Keratinocyte (primary cell): ENCODE data around the gene ADCY7. TPM values are rescaled to one million over a fixed set of nuclear protein-coding genes. Genes with fewer than 3 reads are reported as not detected.

Experiments
- DNase-seq: peaks from one replicate; pipeline ENCODE4 v3.0.0-alpha.2; 2011; ENCODE audit warnings: low read depth, missing footprints, low spot score
- FAIRE-seq: peaks from 2 replicates; lab custom pipeline; 2011; peaks lifted over from hg19 to GRCh38; lab: Jason Lieb, UNC
- H2AFZ ChIP-seq: 2 replicates; pipeline ENCODE4 v1.6.0; 2012; ENCODE audit warnings: low read length, control low read depth, inconsistent platforms; ENCODE audit not compliant: control insufficient read depth
- H3K27ac ChIP-seq: 2 replicates; pipeline ENCODE4 v1.5.1; 2011; ENCODE audit warnings: low read length; ENCODE audit not compliant: control insufficient read depth, insufficient read depth
- H3K27me3 ChIP-seq: 3 replicates; pipeline ENCODE4 v1.6.0; 2011; ENCODE audit warnings: low read length; ENCODE audit not compliant: control insufficient read depth, insufficient read depth; ENCODE audit errors: extremely low read depth
- H3K36me3 ChIP-seq, 2 experiments: 2 replicates in 1 of 2; 3 replicates in 1 of 2; pipeline ENCODE4 v1.5.1; 2011; ENCODE audit warnings: low read length in 2 of 2, mild to moderate bottlenecking in 1 of 2; ENCODE audit not compliant: control insufficient read depth in 2 of 2, insufficient read depth in 2 of 2; ENCODE audit errors: extremely low read depth in 1 of 2
- H3K4me1 ChIP-seq: 3 replicates; pipeline ENCODE4 v1.5.1; 2011; ENCODE audit warnings: low read length; ENCODE audit not compliant: control insufficient read depth, insufficient read depth; ENCODE audit errors: extremely low read depth
- H3K4me2 ChIP-seq: 3 replicates; pipeline ENCODE4 v1.6.0; 2011; ENCODE audit warnings: low read depth, low read length; ENCODE audit not compliant: control insufficient read depth, insufficient read depth; ENCODE audit errors: extremely low read depth
- H3K4me3 ChIP-seq, 3 experiments: fragments of 200-600 bp in 1 of 3; sonication (generic) in 1 of 3; 2 replicates in 2 of 3; 3 replicates in 1 of 3; pipeline ENCODE4 v1.5.1; 2011 to 2016; ENCODE audit warnings: low read length in 3 of 3, mild to moderate bottlenecking in 3 of 3, control low read depth in 2 of 3, inconsistent platforms in 1 of 3, low read depth in 1 of 3, mixed read lengths in 1 of 3, mixed run types in 1 of 3, moderate library complexity in 1 of 3; ENCODE audit not compliant: control insufficient read depth in 2 of 3, insufficient read depth in 2 of 3; ENCODE audit errors: extremely low read depth in 1 of 3
- H3K79me2 ChIP-seq: 2 replicates; pipeline ENCODE4 v1.6.0; 2012; ENCODE audit warnings: low read length; ENCODE audit not compliant: control insufficient read depth, insufficient read depth
- H3K9ac ChIP-seq: 3 replicates; pipeline ENCODE4 v1.6.0; 2011; ENCODE audit warnings: low read length; ENCODE audit not compliant: control insufficient read depth, insufficient read depth; ENCODE audit errors: extremely low read depth
- H3K9me1 ChIP-seq: 3 replicates; pipeline ENCODE4 v1.6.0; 2011; ENCODE audit warnings: low read length; ENCODE audit not compliant: control insufficient read depth, insufficient read depth; ENCODE audit errors: extremely low read depth
- H3K9me3 ChIP-seq: 2 replicates; pipeline ENCODE4 v1.5.1; 2012; ENCODE audit warnings: low read depth, low read length; ENCODE audit not compliant: control insufficient read depth
- H4K20me1 ChIP-seq: 3 replicates; pipeline ENCODE4 v1.6.0; 2011; ENCODE audit warnings: low read length; ENCODE audit not compliant: control insufficient read depth, insufficient read depth; ENCODE audit errors: extremely low read depth
- EZH2 ChIP-seq: IDR thresholded peaks from one replicate; pipeline ENCODE4 v1.6.1; 2012; ENCODE audit warnings: inconsistent platforms, mild to moderate bottlenecking, low read length, moderate library complexity
- dilution Hi-C: fragments of 300-500 bp; cut with MboI; formaldehyde crosslinking; loops from one replicate; pipeline ENCODE4 v1.7.0; 2020; ENCODE audit warnings: low sequenced_read_pairs; ENCODE audit not compliant: extremely low pct_ligation_motif_present
- polyA plus RNA-seq, 5 experiments: library from polyadenylated mRNA; depleted of rRNA in 3 of 5; stranded (reverse) in 3 of 5; stranded (forward) in 1 of 5; unstranded in 1 of 5; fragments of >200 nt; gene quantifications; 1 replicate in 1 of 5; 2 replicates in 3 of 5; 3 replicates in 1 of 5; pipeline versions ENCODE4 v1.2.1 to v1.2.3, GENCODE V29; 2011 to 2012; ENCODE audit warnings: missing spikeins in 2 of 5, low read depth in 1 of 5, low replicate concordance in 1 of 5
- TF ChIP-seq, protein P1 (sequence below), 3 experiments: IDR thresholded peaks in 1 of 3; conservative IDR thresholded peaks in 1 of 3; optimal IDR thresholded peaks in 1 of 3; 2 replicates in 2 of 3; 3 replicates in 1 of 3; pipeline versions ENCODE3 to v1.5.1; 2011; ENCODE audit warnings: low read length in 3 of 3, mild to moderate bottlenecking in 3 of 3, moderate library complexity in 2 of 3, control low read depth in 1 of 3, inconsistent platforms in 1 of 3; ENCODE audit not compliant: insufficient read depth in 2 of 3; ENCODE audit errors: extremely low read depth in 1 of 3

Gene ADCY7
- polyA plus RNA-seq, 1 donor (not counting 4 experiments of a cell fraction or from before 2014, with no cell fraction given): 5.1 TPM

DNA sequence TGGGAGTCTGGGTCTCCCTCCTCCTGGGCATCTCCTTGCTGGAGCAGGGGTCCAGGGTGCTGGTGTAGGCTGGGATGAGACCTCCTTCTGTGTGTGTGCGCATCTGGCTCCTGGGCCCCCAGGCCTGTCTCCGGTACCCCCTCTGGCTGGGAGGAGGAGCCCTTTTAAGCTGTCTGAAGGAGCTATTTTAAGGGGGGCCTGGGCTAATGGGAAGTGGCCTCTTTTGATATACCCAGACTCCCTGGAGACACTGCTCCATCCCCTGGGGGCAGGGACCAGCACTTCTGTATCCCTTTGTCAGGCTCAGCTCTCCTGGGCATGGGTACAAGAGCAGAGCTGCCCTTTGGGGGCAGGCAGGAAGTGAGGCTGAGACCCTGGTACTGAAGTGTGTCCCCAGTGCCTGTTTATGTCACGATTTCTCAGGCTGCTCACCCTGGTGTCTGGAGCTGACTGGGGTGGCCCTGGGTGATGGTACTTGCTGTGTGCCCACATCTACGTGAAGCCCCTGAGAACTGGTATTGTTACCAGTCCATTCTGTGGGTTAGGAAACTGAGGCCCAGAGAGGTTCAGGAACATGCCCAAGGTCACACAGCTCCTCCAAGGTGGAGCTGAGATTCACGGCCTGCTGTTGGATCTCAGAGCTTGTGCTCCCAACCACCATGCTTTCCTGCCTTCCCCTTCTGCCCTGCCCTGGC lies 6.5 kb downstream of the ADCY7 start:
- H3K27ac ChIP-seq: no peak overlapping the region
- dilution Hi-C loops: no loop called here
- H3K4me1 ChIP-seq: no peaks in the 10 kb centered on the region
- TF ChIP-seq, protein P1, sequence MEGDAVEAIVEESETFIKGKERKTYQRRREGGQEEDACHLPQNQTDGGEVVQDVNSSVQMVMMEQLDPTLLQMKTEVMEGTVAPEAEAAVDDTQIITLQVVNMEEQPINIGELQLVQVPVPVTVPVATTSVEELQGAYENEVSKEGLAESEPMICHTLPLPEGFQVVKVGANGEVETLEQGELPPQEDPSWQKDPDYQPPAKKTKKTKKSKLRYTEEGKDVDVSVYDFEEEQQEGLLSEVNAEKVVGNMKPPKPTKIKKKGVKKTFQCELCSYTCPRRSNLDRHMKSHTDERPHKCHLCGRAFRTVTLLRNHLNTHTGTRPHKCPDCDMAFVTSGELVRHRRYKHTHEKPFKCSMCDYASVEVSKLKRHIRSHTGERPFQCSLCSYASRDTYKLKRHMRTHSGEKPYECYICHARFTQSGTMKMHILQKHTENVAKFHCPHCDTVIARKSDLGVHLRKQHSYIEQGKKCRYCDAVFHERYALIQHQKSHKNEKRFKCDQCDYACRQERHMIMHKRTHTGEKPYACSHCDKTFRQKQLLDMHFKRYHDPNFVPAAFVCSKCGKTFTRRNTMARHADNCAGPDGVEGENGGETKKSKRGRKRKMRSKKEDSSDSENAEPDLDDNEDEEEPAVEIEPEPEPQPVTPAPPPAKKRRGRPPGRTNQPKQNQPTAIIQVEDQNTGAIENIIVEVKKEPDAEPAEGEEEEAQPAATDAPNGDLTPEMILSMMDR (optimal IDR thresholded peaks at IDR 0.05 in 1 of 3, IDR thresholded peaks at IDR 0.05 in 1 of 3, conservative IDR thresholded peaks at IDR 0.05 in 1 of 3; ENCODE audit: extremely low read depth in 1 of 3, insufficient read depth in 2 of 3, low read length in 3 of 3): no peak
- TF ChIP-seq EZH2: no peak
- DNase-seq: no peak
- FAIRE-seq: no peak
- no peak overlapping the region for H3K4me2 ChIP-seq
- no peaks in the 10 kb centered on the region for H4K20me1 ChIP-seq
- no peaks in the 10 kb centered on the region for H3K36me3 ChIP-seq
- H3K9ac ChIP-seq: no peak overlapping the region
- H3K9me3 ChIP-seq: no peaks in the 10 kb centered on the region
- H3K4me3 ChIP-seq: no peak overlapping the region
- no peak overlapping the region for H2AFZ ChIP-seq
- H3K79me2 ChIP-seq: no peaks in the 10 kb centered on the region
- H3K27me3 ChIP-seq: no peaks in the 10 kb centered on the region
- no peaks in the 10 kb centered on the region for H3K9me1 ChIP-seq

DNA sequence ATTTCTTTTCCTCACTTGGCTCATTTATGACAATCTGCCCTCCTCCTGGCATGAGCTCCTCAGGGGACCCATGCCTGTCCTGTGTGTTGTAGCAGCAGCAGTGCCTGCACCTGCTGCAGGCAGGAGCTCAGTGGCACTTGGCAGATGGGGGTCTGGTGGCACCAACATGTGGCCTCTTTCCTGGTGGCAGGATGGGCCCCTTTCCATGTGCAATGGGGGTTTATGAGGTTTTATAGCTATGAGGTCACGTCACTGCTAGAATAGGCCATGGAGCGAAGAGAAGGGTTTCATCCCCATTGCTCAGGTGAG lies 7.0 kb downstream of the ADCY7 start:
- Histone ChIP-seq H3K27ac (no peak overlapping the region), H3K9me3 (no peaks in the 10 kb centered on the region)
- dilution Hi-C loops: no loop called here

More for the DNA sequence above, 7.0 kb downstream of the ADCY7 start:
- Histone ChIP-seq H3K4me3 (no peak overlapping the region), H3K27me3 (no peaks in the 10 kb centered on the region), H4K20me1 (no peaks in the 10 kb centered on the region), H3K9me1 (no peaks in the 10 kb centered on the region), H3K4me2 (no peak overlapping the region), H3K36me3 (no peaks in the 10 kb centered on the region), H2AFZ (no peak overlapping the region), H3K4me1 (no peaks in the 10 kb centered on the region), H3K79me2 (no peaks in the 10 kb centered on the region), H3K9ac (no peak overlapping the region)
- no peak for TF ChIP-seq EZH2
- TF ChIP-seq, protein P1 (optimal IDR thresholded peaks at IDR 0.05 in 1 of 3, IDR thresholded peaks at IDR 0.05 in 1 of 3, conservative IDR thresholded peaks at IDR 0.05 in 1 of 3; ENCODE audit: extremely low read depth in 1 of 3, insufficient read depth in 2 of 3, low read length in 3 of 3): no peak
- FAIRE-seq (no peak), DNase-seq (no peak)
